Measurements from ENCODE around the gene ARHGAP31. TPM values are rescaled to one million over a fixed set of nuclear protein-coding genes. Genes with fewer than 3 reads are reported as not detected.

ARHGAP31 gene
- total and polyA plus RNA-seq, 10 of the 15 experiments (the other 5 are each of a cell fraction or from before 2014, with no cell fraction given), result 0.97 to 29.8 (median 10.3) TPM

- TF ChIP-seq, protein P1, sequence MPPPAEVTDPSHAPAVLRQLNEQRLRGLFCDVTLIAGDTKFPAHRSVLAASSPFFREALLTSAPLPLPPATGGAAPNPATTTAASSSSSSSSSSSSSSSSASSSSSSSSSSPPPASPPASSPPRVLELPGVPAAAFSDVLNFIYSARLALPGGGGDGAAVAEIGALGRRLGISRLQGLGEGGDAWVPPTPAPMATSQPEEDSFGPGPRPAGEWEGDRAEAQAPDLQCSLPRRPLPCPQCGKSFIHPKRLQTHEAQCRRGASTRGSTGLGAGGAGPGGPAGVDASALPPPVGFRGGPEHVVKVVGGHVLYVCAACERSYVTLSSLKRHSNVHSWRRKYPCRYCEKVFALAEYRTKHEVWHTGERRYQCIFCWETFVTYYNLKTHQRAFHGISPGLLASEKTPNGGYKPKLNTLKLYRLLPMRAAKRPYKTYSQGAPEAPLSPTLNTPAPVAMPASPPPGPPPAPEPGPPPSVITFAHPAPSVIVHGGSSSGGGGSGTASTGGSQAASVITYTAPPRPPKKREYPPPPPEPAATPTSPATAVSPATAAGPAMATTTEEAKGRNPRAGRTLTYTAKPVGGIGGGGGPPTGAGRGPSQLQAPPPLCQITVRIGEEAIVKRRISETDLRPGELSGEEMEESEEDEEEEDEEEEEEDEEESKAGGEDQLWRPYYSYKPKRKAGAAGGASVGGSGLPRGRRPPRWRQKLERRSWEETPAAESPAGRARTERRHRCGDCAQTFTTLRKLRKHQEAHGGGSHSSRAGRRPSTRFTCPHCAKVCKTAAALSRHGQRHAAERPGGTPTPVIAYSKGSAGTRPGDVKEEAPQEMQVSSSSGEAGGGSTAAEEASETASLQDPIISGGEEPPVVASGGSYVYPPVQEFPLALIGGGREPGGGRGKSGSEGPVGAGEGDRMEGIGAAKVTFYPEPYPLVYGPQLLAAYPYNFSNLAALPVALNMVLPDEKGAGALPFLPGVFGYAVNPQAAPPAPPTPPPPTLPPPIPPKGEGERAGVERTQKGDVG (CRISPR knock-in tag; IDR thresholded peaks at IDR 0.05), result no peak
- peak; percentile 39; the same call in 1 of the 2 replicates for TF ChIP-seq MLLT1 (IDR thresholded peaks at IDR 0.05)
- peak; percentile 49; the same call in 1 of the 2 replicates for TF ChIP-seq RFX5 (IDR thresholded peaks at IDR 0.05; ENCODE audit: low read depth, low read length)
- no peak for TF ChIP-seq TCF3 (IDR thresholded peaks at IDR 0.05; ENCODE audit: borderline replicate concordance, insufficient read depth, low read depth, low read length)
- TF ChIP-seq CBX3 (IDR thresholded peaks at IDR 0.05; ENCODE audit: borderline replicate concordance, low read depth), result no peak
- TF ChIP-seq ATF7 (IDR thresholded peaks at IDR 0.05; ENCODE audit: low read depth), result peak; percentile 36; the same call in 1 of the 2 replicates
- peak in 1 of 2 experiments; percentile 97; a peak in 2 of 4 replicates for TF ChIP-seq ETV6 (conservative IDR thresholded peaks at IDR 0.05 in 1 of 2, IDR thresholded peaks at IDR 0.05 in 1 of 2; ENCODE audit: borderline replicate concordance in 1 of 2, low read depth in 1 of 2)
- TF ChIP-seq NRF1 (conservative IDR thresholded peaks at IDR 0.05; ENCODE audit: low read depth, low read length), result no peak
- no peak for TF ChIP-seq ZNF622 (IDR thresholded peaks at IDR 0.05)
- TF ChIP-seq EED (IDR thresholded peaks at IDR 0.05; ENCODE audit: low read depth), result peak; percentile 98
- TF ChIP-seq, protein P2, sequence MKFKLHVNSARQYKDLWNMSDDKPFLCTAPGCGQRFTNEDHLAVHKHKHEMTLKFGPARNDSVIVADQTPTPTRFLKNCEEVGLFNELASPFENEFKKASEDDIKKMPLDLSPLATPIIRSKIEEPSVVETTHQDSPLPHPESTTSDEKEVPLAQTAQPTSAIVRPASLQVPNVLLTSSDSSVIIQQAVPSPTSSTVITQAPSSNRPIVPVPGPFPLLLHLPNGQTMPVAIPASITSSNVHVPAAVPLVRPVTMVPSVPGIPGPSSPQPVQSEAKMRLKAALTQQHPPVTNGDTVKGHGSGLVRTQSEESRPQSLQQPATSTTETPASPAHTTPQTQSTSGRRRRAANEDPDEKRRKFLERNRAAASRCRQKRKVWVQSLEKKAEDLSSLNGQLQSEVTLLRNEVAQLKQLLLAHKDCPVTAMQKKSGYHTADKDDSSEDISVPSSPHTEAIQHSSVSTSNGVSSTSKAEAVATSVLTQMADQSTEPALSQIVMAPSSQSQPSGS (IDR thresholded peaks at IDR 0.05; ENCODE audit: low read length), result peak; percentile 89; the same call in 1 of the 2 replicates
- peak; percentile 76; the same call in 1 of the 2 replicates for TF ChIP-seq ZNF24 (IDR thresholded peaks at IDR 0.05)
- peak; percentile 98 for TF ChIP-seq LARP7 (IDR thresholded peaks at IDR 0.05)
- peak; percentile 79; the same call in 1 of the 2 replicates for TF ChIP-seq NBN (IDR thresholded peaks at IDR 0.05)
- no peak for TF ChIP-seq KAT2A (conservative IDR thresholded peaks at IDR 0.05; ENCODE audit: control insufficient read depth, low read depth, low read length)
- TF ChIP-seq RUNX3 (IDR thresholded peaks at IDR 0.05; ENCODE audit: low read length), result peak; percentile 91
- TF ChIP-seq CREB1 (IDR thresholded peaks at IDR 0.05; ENCODE audit: low read depth), result peak; percentile 88
- no peak for TF ChIP-seq HDGF (IDR thresholded peaks at IDR 0.05)
- TF ChIP-seq SIN3A (IDR thresholded peaks at IDR 0.05; ENCODE audit: low read depth, low read length), result no peak; the same call in 1 of the 2 replicates
- TF ChIP-seq SMAD5 (IDR thresholded peaks at IDR 0.05; ENCODE audit: low read depth), result peak; percentile 32; the same call in 1 of the 2 replicates
- peak; percentile 60; the same call in 1 of the 2 replicates for TF ChIP-seq IRF4 (IDR thresholded peaks at IDR 0.05; ENCODE audit: low read depth, low read length)
- TF ChIP-seq SREBF1 (IDR thresholded peaks at IDR 0.05; ENCODE audit: low read length), result 0 out of 2 replicates have a peak, but pooled peaks have one; percentile 31
- peak; percentile 94; the same call in 1 of the 2 replicates for TF ChIP-seq RB1 (IDR thresholded peaks at IDR 0.05; ENCODE audit: borderline replicate concordance)
These were observed 28.9 kb downstream of the ARHGAP31 start (continued) for GRCh38 chr3:119322835-119323722.
